Measurements from ENCODE around the gene UEVLD.
"Not testable (repeated sequence)": the region's sequence is repeated elsewhere in the genome, so short reads cannot be mapped to it uniquely, and the experiment has no call there.

Gene UEVLD

GRCh38 chr11:18588297-18589252 lies at the start of gene UEVLD:
TSS of gene UEVLD (minus strand) at chr11:18588734. CDS start at chr11:18588654, 80 bp downstream.
- no peak for FAIRE-seq

- FAIRE-seq, result peak; percentile 92
Measured at GRCh38 chr11:18634140-18635032, 45.9 kb upstream of the UEVLD start, which contains the start of gene SPTY2D1. TSS of gene SPTY2D1 (minus strand) at chr11:18634342. CDS start at chr11:18634257, 85 bp downstream.

- FAIRE-seq, result no peak
Measured at GRCh38 chr11:18633256-18634139, 45.0 kb upstream of the UEVLD start.

GRCh38 chr11:18632841-18633240 lies 44.3 kb upstream of the UEVLD start:
- FAIRE-seq, result no peak

- FAIRE-seq, result no peak
Measured at GRCh38 chr11:18624161-18624560, 35.6 kb upstream of the UEVLD start.

- no peak for FAIRE-seq
Measured at GRCh38 chr11:18623707-18624106, 35.2 kb upstream of the UEVLD start.

GRCh38 chr11:18618342-18619025 lies 29.9 kb upstream of the UEVLD start:
- FAIRE-seq, result no peak

- FAIRE-seq, result no peak
Measured at GRCh38 chr11:18617688-18618341, 29.3 kb upstream of the UEVLD start.

- FAIRE-seq, result no peak
Measured at GRCh38 chr11:18615628-18616392, 27.3 kb upstream of the UEVLD start.

- no peak for FAIRE-seq
Measured at GRCh38 chr11:18614667-18615066, 26.1 kb upstream of the UEVLD start.

GRCh38 chr11:18612394-18612793 lies 23.9 kb upstream of the UEVLD start:
- no peak for FAIRE-seq

- FAIRE-seq, result no peak
Measured at GRCh38 chr11:18611196-18611595, 22.7 kb upstream of the UEVLD start.

GRCh38 chr11:18608376-18608775 lies 19.8 kb upstream of the UEVLD start:
- FAIRE-seq, result no peak

- no peak for FAIRE-seq
Measured at GRCh38 chr11:18600915-18601569, 12.5 kb upstream of the UEVLD start.

GRCh38 chr11:18599739-18600230 lies 11.3 kb upstream of the UEVLD start, which contains the start of gene MISFA:
TSS of gene MISFA (plus strand) at chr11:18599789. CDS start at chr11:18599929, 140 bp downstream.
- FAIRE-seq, result no peak

- no peak for FAIRE-seq
Measured at GRCh38 chr11:18594999-18595749, 6.6 kb upstream of the UEVLD start.

- FAIRE-seq, result not testable (repeated sequence)
Measured at GRCh38 chr11:18594088-18594487, 5.6 kb upstream of the UEVLD start.

GRCh38 chr11:18590571-18590970 lies 2.0 kb upstream of the UEVLD start:
- no peak for FAIRE-seq

GRCh38 chr11:18581825-18582224 lies 6.7 kb downstream of the UEVLD start:
- FAIRE-seq, result no peak
